H1 (cell line): ENCODE measurements around the gene ZNF629. TPM values are rescaled to one million over a fixed set of nuclear protein-coding genes. Genes with fewer than 3 reads are reported as not detected.

Source experiments
- FOSL1 ChIP-seq: IDR thresholded peaks from 2 replicates; pipeline ENCODE4 v1.6.1; 2011; ENCODE audit warnings: mild to moderate bottlenecking, low read depth, low read length, moderate library complexity; ENCODE audit not compliant: insufficient read depth
- YY1 ChIP-seq: IDR thresholded peaks from 2 replicates; pipeline ENCODE4 v1.6.1; 2011; ENCODE audit warnings: low read depth, mild to moderate bottlenecking, low read length
- polyA plus RNA-seq, 7 experiments: library from polyadenylated mRNA; depleted of rRNA in 3 of 7; stranded (reverse) in 5 of 7; unstranded in 2 of 7; fragments of >200 nt in 5 of 7; fragments of 200-250 nt in 2 of 7; gene quantifications; 1 replicate in 5 of 7; 2 replicates in 1 of 7; 4 replicates in 1 of 7; pipeline versions ENCODE4 v1.2.1 to v1.2.3, GENCODE V29; 2011 to 2013; ENCODE audit warnings: missing spikeins in 2 of 7, mixed read lengths in 2 of 7
- total RNA-seq: library from RNA; stranded (reverse); fragmentation: NEBNext Ultra II Directional; extraction: Animal tissue kit (Norgen Biotek cat#: 25700); gene quantifications from 2 replicates; pipeline ENCODE4 v1.2.1, GENCODE V29; 2021
- TF ChIP-seq, protein P1 (sequence below): IDR thresholded peaks from 2 replicates; pipeline ENCODE4 v1.6.1; 2011; ENCODE audit warnings: low read depth, mild to moderate bottlenecking, low read length; ENCODE audit not compliant: insufficient read depth
- TF ChIP-seq, protein P2 (sequence below): IDR thresholded peaks from 2 replicates; pipeline ENCODE4 v1.6.1; 2012; ENCODE audit warnings: inconsistent platforms
- TF ChIP-seq, protein P3 (sequence below): IDR thresholded peaks from 2 replicates; pipeline ENCODE4 v1.6.1; 2011; ENCODE audit warnings: low read length, improper control_type of control experiment

ZNF629 gene
- total and polyA plus RNA-seq, 2 of the 8 experiments (the other 6 are each of a cell fraction or from before 2014, with no cell fraction given): 11.0 to 19.5 TPM

DNA sequence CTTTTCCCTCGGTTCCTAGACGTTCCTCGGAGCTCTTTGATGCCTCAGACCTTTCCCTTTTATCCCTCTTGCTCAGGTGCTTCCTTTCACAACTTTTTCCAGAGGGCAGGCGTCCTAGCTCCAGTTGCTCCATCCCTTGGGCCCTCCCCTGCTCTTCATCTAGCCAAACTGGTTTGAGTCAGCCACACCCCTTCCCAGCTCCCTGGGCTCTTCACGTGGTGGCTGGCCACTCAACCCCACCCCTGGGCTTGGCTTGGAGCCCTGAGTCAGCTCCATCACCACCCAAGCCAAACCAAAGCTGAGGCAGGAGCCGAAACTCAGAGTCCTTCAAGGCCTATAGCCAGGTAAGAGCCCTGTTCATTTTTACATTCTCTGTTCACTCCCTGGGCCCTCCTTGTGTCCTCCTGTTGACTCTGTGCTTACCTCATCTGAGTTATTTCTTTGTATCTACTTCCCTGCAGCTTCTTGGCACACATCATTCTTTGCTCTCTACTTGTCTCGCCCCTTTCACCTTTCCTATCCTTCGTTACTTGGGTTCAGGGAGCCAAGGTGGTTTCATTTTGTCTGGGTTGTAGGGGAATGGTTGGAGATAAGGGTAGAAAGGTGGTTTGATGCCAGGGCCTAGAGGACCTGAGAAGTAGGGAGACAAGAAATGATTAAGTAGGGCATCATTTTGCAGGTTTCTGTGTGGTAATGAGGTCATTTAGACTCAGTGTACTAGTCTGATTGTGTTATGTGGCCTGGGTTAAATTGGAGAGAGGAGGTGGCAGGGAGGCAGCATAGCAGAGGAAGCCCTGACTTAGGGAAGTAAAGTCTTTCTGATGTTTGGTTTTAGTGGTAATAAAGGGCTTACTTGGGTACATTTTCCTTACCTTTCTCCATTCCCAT, 46.4 kb downstream of the ZNF629 start (continued):
- TF ChIP-seq, protein P1, sequence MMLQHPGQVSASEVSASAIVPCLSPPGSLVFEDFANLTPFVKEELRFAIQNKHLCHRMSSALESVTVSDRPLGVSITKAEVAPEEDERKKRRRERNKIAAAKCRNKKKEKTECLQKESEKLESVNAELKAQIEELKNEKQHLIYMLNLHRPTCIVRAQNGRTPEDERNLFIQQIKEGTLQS: no peak
- TF ChIP-seq FOSL1 (no peak), YY1 (no peak)
- TF ChIP-seq, protein P2, sequence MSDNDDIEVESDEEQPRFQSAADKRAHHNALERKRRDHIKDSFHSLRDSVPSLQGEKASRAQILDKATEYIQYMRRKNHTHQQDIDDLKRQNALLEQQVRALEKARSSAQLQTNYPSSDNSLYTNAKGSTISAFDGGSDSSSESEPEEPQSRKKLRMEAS: peak; percentile 51
- TF ChIP-seq, protein P3, sequence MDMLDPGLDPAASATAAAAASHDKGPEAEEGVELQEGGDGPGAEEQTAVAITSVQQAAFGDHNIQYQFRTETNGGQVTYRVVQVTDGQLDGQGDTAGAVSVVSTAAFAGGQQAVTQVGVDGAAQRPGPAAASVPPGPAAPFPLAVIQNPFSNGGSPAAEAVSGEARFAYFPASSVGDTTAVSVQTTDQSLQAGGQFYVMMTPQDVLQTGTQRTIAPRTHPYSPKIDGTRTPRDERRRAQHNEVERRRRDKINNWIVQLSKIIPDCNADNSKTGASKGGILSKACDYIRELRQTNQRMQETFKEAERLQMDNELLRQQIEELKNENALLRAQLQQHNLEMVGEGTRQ: 0 out of 2 replicates have a peak, but pooled peaks have one; percentile 41
